GM18870 (cell line): Measurements from ENCODE around the gene ACTR3.

Source experiments
- ATAC-seq: cut with Tn5 transposase; IDR thresholded peaks from one replicate; pipeline ENCODE4 v1.9.1; 2021; ENCODE audit warnings: moderate library complexity; ENCODE audit not compliant: unreplicated experiment

The ACTR3 gene

GRCh38 chr2:113992090-113992489 is 102.2 kb downstream of the ACTR3 start:
- ATAC-seq = no peak

- no peak for ATAC-seq
These were observed 107.0 kb downstream of the ACTR3 start for GRCh38 chr2:113996671-113997594.

GRCh38 chr2:114001152-114001551 is 111.3 kb downstream of the ACTR3 start:
- no peak for ATAC-seq

- ATAC-seq = no peak
These were observed 112.0 kb downstream of the ACTR3 start for GRCh38 chr2:114001937-114002336.

GRCh38 chr2:114005110-114005783 is 115.4 kb downstream of the ACTR3 start:
- ATAC-seq = no peak

- ATAC-seq = no peak
These were observed 116.6 kb downstream of the ACTR3 start for GRCh38 chr2:114006460-114006859.

GRCh38 chr2:114007436-114007835 is 117.5 kb downstream of the ACTR3 start:
- ATAC-seq = no peak

GRCh38 chr2:114008720-114009119 is 118.8 kb downstream of the ACTR3 start:
- ATAC-seq = no peak

GRCh38 chr2:114009205-114009944 is 119.5 kb downstream of the ACTR3 start:
- no peak for ATAC-seq

GRCh38 chr2:114010001-114010400 is 120.1 kb downstream of the ACTR3 start:
- no peak for ATAC-seq

- ATAC-seq = no peak
These were observed 121.8 kb downstream of the ACTR3 start for GRCh38 chr2:114011713-114012112.
